RWPE1 (cell line): ENCODE data around the gene WFDC2.

ENCODE experiments used
- CTCF ChIA-PET: fragments of 350-600 bp; sonication (Branson Sonifier 250); formaldehyde crosslinking; extraction: SDS; loops from one replicate; lab custom pipeline; 2021; lab: Yijun Ruan, JAX
- POLR2A ChIA-PET: fragments of 400-600 bp; formaldehyde crosslinking; extraction: SDS; loops from one replicate; lab custom pipeline; 2020; ENCODE audit warnings: antibody characterized with exemption; ENCODE audit not compliant: low non-redundant PET; lab: Yijun Ruan, JAX
- DNase-seq: peaks from one replicate; pipeline ENCODE4 v3.0.0; 2012; ENCODE audit warnings: low spot score
- H3K27ac ChIP-seq: fragments of 450-650 bp; 2 replicates; pipeline ENCODE4 v1.5.1; 2017
- CTCF ChIP-seq: fragments of 450-650 bp; conservative IDR thresholded peaks from 2 replicates; pipeline ENCODE4 v1.5.1; 2017; ENCODE audit warnings: low read depth, mild to moderate bottlenecking

The WFDC2 gene

DNA sequence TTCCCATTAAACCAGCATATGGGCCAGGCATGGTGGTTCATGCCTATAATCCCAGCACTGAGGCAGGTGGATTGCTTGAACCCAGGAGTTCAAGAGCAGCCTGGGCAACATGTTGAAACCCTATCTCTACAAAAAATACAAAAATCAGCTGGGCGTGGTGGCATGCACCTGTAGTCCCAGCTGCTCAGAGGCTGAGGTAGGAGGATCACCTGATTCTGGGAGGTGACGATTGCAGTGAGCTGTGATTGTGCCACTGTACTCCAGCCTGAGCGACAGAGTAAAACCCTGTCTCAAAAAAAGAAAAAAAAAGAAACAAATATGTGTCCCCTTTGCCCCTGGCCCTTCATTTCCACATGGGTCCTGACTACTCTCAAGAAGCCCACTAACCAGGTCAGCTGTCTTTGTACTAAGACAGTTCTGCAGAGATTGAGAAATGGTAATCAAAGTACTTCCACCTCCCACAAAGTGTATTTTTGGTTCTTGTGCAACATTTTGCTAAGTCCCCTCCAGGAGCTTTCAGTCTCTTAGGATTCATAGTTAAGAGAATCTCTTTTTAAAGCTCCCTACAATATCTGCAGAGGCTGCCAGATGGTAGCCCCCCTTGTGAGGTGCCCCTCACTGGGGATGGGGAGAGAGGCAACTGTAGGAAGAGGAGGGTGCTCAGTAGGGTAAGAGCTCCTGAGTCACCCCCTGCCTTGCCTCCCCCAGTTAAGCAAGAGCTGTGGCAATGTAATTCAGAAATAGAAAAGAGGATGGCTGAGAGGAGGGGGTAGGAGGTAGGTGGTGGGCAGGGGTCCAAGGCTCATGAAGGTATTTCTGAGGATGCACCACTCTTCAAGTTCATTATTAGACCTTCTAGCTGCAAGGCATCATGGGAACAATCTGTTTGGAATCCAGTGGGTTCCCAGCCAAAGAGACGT is 16.5 kb upstream of the WFDC2 start:
- no peak overlapping the region for H3K27ac ChIP-seq
- TF ChIP-seq CTCF = no peak
- no peak for DNase-seq
- POLR2A ChIA-PET = interaction anchor here (0.6 kb wide), 1 partner anchor 10 kb away, joined by 3 read pairs; no protein-coding TSS in a partner anchor
- CTCF ChIA-PET = interaction anchor here (0.6 to 2.8 kb wide), 6 partner anchors 8 to 442 kb away, joined by 3 to 14 read pairs (median 4); partner anchors contain the start of gene SYS1

- POLR2A ChIA-PET = no interaction called here
- TF ChIP-seq CTCF = no peak; the same call in 1 of the 2 replicates
- no peak for DNase-seq
- CTCF ChIA-PET = interaction anchor here (0.7 to 1.7 kb wide), 3 partner anchors 8 to 439 kb away, joined by 4 to 11 read pairs (median 5); no protein-coding TSS in a partner anchor
- no peak overlapping the region for H3K27ac ChIP-seq
These were observed 12.9 kb upstream of the WFDC2 start for GRCh38 chr20:45456632-45457031.

DNA sequence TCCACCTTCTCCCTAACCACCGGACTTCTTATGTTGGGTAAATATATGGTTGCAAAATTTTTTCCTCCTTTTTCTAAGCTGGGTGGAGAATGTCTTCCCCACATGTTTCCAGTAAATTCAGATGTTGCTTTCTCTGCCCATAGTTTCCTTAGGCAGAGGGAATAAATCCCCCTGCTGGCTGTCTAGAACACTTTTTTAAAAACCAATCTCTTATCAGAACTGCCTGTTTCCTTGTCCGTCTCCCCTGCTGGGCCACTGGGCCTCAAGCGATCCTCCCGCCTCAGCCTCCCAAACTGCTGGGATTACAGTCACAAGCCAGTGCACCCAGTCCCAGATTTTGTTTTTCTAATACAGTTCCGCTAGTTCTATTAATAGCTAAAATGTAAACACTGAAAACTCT is 9.9 kb upstream of the WFDC2 start:
- CTCF ChIA-PET = interaction anchor here (0.6 to 1.9 kb wide), 5 partner anchors 10 to 312 kb away, joined by 3 to 9 read pairs (median 6); no protein-coding TSS in a partner anchor

GRCh38 chr20:45461225-45461624 is 8.3 kb upstream of the WFDC2 start:
- CTCF ChIA-PET = interaction anchor here (2.0 kb wide), 1 partner anchor 25 kb away, joined by 5 read pairs; no protein-coding TSS in a partner anchor
- no peak for TF ChIP-seq CTCF
- H3K27ac ChIP-seq = no peak overlapping the region
- POLR2A ChIA-PET = no interaction called here
- DNase-seq = no peak

More for the DNA sequence above, 9.9 kb upstream of the WFDC2 start:
- no peak overlapping the region for H3K27ac ChIP-seq
- no peak for DNase-seq
- no peak for TF ChIP-seq CTCF
- POLR2A ChIA-PET = no interaction called here

GRCh38 chr20:45462711-45463509 is 6.6 kb upstream of the WFDC2 start:
- DNase-seq = no peak
- TF ChIP-seq CTCF = no peak
- ChIA-PET POLR2A (interaction anchor here (0.6 kb wide), 1 partner anchor 457 kb away, joined by 3 read pairs; no protein-coding TSS in a partner anchor), CTCF (interaction anchor here (0.7 kb wide), 2 partner anchors 50 to 155 kb away, joined by 3 to 4 read pairs; partner anchors contain the start of gene MATN4)
- no peak overlapping the region for H3K27ac ChIP-seq

DNA sequence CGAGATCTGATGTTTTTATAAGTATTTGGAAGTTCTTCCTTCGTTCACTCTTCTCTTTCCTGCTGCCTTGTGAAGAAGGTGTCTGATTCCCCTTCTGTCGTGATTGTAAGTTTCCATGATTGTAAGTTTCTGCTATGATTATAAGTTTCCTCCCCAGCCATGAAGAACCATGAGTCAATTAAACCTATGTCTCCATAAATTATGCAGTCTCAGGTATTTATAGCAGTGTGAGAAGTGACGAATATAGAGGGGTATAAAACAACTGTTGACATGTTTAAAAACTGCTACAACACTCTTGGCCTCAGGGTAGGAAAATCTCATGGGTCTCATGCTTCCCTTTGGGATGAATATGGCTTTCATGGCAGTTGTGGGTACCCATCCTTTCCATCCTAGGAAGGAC is 5.8 kb upstream of the WFDC2 start:
- POLR2A ChIA-PET = no interaction called here
- DNase-seq = no peak
- H3K27ac ChIP-seq = no peak overlapping the region
- no peak for TF ChIP-seq CTCF
- CTCF ChIA-PET = interaction anchor here (0.7 kb wide), 1 partner anchor 218 kb away, joined by 3 read pairs; no protein-coding TSS in a partner anchor
